Sigmoid colon (tissue), 7 donors: ENCODE data around the gene IL3. TPM values are rescaled to one million over a fixed set of nuclear protein-coding genes. Genes with fewer than 3 reads are reported as not detected.

Experiments used
- DNase-seq: peaks from one replicate; pipeline ENCODE4 v3.0.0-alpha.2; 2019
- H3K27ac ChIP-seq, 4 donors: fragments of 200-600 bp; sonication (generic); one replicate each; pipeline ENCODE4 v1.5.1; 2016 to 2019; ENCODE audit warnings: mild to moderate bottlenecking in 1 of 4
- H3K27me3 ChIP-seq, 3 donors: fragments of 200-600 bp; sonication (generic); one replicate each; pipeline ENCODE4 v1.5.1; 2019; ENCODE audit warnings: mild to moderate bottlenecking in 1 of 3
- H3K36me3 ChIP-seq, 4 donors: fragments of 200-600 bp; sonication (generic); one replicate each; pipeline ENCODE4 v1.5.1; 2016 to 2019
- H3K4me1 ChIP-seq, 4 donors: fragments of 200-600 bp; sonication (generic); one replicate each; pipeline ENCODE4 v1.5.1; 2017 to 2019
- H3K4me3 ChIP-seq, 4 donors: fragments of 200-600 bp; sonication (generic); one replicate each; pipeline ENCODE4 v1.5.1; 2017 to 2019; ENCODE audit warnings: mild to moderate bottlenecking in 2 of 4, moderate library complexity in 1 of 4
- H3K9me3 ChIP-seq, 4 donors: fragments of 200-600 bp in 3 of 4; sonication (generic) in 3 of 4; one replicate each; pipeline versions ENCODE4 v1.5.1 to v1.6.1; 2013 to 2019
- CTCF ChIP-seq, 4 experiments: fragments of 450-650 bp in 3 of 4; fragments of 200-600 bp in 1 of 4; IDR thresholded peaks; one replicate each; pipeline ENCODE4 v1.5.1; 2016 to 2019; ENCODE audit warnings: antibody characterized with exemption in 4 of 4, mild to moderate bottlenecking in 3 of 4, moderate library complexity in 2 of 4
- EP300 ChIP-seq, 4 donors: sonication (generic); formaldehyde crosslinking; IDR thresholded peaks; one replicate each; pipeline ENCODE4 v1.6.1; 2017; ENCODE audit warnings: antibody characterized with exemption in 4 of 4
- POLR2A ChIP-seq, 2 donors: fragments of 450-650 bp; IDR thresholded peaks; one replicate each; pipeline ENCODE4 v1.6.1; 2016; ENCODE audit warnings: antibody characterized with exemption in 2 of 2, mild to moderate bottlenecking in 2 of 2, moderate library complexity in 2 of 2
- POLR2AphosphoS5 ChIP-seq, 4 donors: sonication (generic); formaldehyde crosslinking; IDR thresholded peaks; one replicate each; pipeline ENCODE4 v1.6.1; 2017; ENCODE audit warnings: antibody characterized with exemption in 4 of 4
- WGBS, 2 donors: extraction: QIAGEN DNeasy Blood & Tissue Kit; methylation state at CpG; one replicate each; pipeline ENCODE4 v1.1.7; 2013; 5-methylcytosine and 5-hydroxymethylcytosine counted together
- intact Hi-C: fragments of 100-400 bp; cut with DNase I; formaldehyde crosslinking; loops from one replicate; pipeline ENCODE4 v1.15.1; 2023
- polyA plus RNA-seq, 3 donors: library from polyadenylated mRNA; stranded (reverse); fragments of 200-250 nt; gene quantifications; one replicate each; pipeline ENCODE4 v1.2.3, GENCODE V29; 2013
- total RNA-seq, 4 donors: library from RNA; depleted of rRNA; stranded (reverse); fragments of >200 nt; gene quantifications; one replicate each; pipeline ENCODE4 v1.1.0, GENCODE V29; 2016
- donor health status: healthy with polysubstance abuse.
- donor health status: Bipolar disorder and iron deficiency.
- donor health status: healthy.

Gene IL3
- total and polyA plus RNA-seq, 7 donors: not detected

GRCh38 chr5:132029609-132030330, 30.7 kb upstream of the IL3 start:
- intact Hi-C loops: no loop called here
- Histone ChIP-seq H3K4me3 (no peak overlapping the region), H3K4me1 (no peaks in the 10 kb centered on the region), H3K36me3 (no peaks in the 10 kb centered on the region), H3K9me3 (no peaks in the 10 kb centered on the region), H3K27ac (no peak overlapping the region), H3K27me3 (no peaks in the 10 kb centered on the region)
- 59 to 81% methylated on average over 4 of the region's 4 CpGs for WGBS, 2 donors
- no peak for TF ChIP-seq POLR2AphosphoS5 (IDR thresholded peaks at IDR 0.05)
- no peak for DNase-seq

- TF ChIP-seq EP300 (IDR thresholded peaks at IDR 0.05): no peak
- TF ChIP-seq POLR2AphosphoS5 (IDR thresholded peaks at IDR 0.05): no peak
- no peak for TF ChIP-seq POLR2A (IDR thresholded peaks at IDR 0.05)
- no peak for TF ChIP-seq CTCF (IDR thresholded peaks at IDR 0.05)
- Histone ChIP-seq H3K27me3 (no peaks in the 10 kb centered on the region), H3K9me3 (no peaks in the 10 kb centered on the region), H3K27ac (no peak overlapping the region), H3K4me3 (no peak overlapping the region), H3K36me3 (no peaks in the 10 kb centered on the region), H3K4me1 (no peaks in the 10 kb centered on the region)
- DNase-seq: no peak
- 91 to 96% methylated on average over 2 of the region's 2 CpGs for WGBS, 2 donors
- intact Hi-C loops: no loop called here
Measured at GRCh38 chr5:132030610-132031009, 29.8 kb upstream of the IL3 start.

GRCh38 chr5:132032196-132032595, 28.3 kb upstream of the IL3 start:
- H3K36me3 ChIP-seq: no peaks in the 10 kb centered on the region
- DNase-seq: no peak
- H3K27ac ChIP-seq: no peak overlapping the region
- H3K27me3 ChIP-seq: no peaks in the 10 kb centered on the region
- H3K9me3 ChIP-seq: no peaks in the 10 kb centered on the region
- H3K4me1 ChIP-seq: no peaks in the 10 kb centered on the region
- intact Hi-C loops: no loop called here
- TF ChIP-seq POLR2AphosphoS5 (IDR thresholded peaks at IDR 0.05) (no peak), POLR2A (IDR thresholded peaks at IDR 0.05) (no peak), CTCF (IDR thresholded peaks at IDR 0.05) (no peak), EP300 (IDR thresholded peaks at IDR 0.05) (no peak)
- no peak overlapping the region for H3K4me3 ChIP-seq

GRCh38 chr5:132033122-132033521, 27.3 kb upstream of the IL3 start:
- Histone ChIP-seq H3K36me3 (no peaks in the 10 kb centered on the region), H3K4me1 (no peaks in the 10 kb centered on the region), H3K27me3 (no peaks in the 10 kb centered on the region), H3K27ac (no peak overlapping the region), H3K9me3 (no peaks in the 10 kb centered on the region), H3K4me3 (no peak overlapping the region)
- no peak for DNase-seq
- intact Hi-C loops: no loop called here
- TF ChIP-seq POLR2A (IDR thresholded peaks at IDR 0.05) (no peak), POLR2AphosphoS5 (IDR thresholded peaks at IDR 0.05) (no peak), EP300 (IDR thresholded peaks at IDR 0.05) (no peak), CTCF (IDR thresholded peaks at IDR 0.05) (no peak)
- WGBS, 2 donors: 59 to 64% methylated on average over 4 of the region's 4 CpGs

GRCh38 chr5:132037353-132037752, 23.1 kb upstream of the IL3 start:
- no peak for DNase-seq
- Histone ChIP-seq H3K4me3 (no peak overlapping the region), H3K4me1 (no peaks in the 10 kb centered on the region), H3K36me3 (no peaks in the 10 kb centered on the region), H3K27ac (no peak overlapping the region), H3K27me3 (no peaks in the 10 kb centered on the region), H3K9me3 (no peaks in the 10 kb centered on the region)
- TF ChIP-seq POLR2AphosphoS5 (IDR thresholded peaks at IDR 0.05) (no peak), POLR2A (IDR thresholded peaks at IDR 0.05) (no peak), CTCF (IDR thresholded peaks at IDR 0.05) (no peak), EP300 (IDR thresholded peaks at IDR 0.05) (no peak)
- 16 to 49% methylated on average over 2 of the region's 2 CpGs for WGBS, 2 donors
- intact Hi-C loops: no loop called here
